ENCODE results near the gene PLEKHA7. TPM values are rescaled to one million over a fixed set of nuclear protein-coding genes. Genes with fewer than 3 reads are reported as not detected.

Gene PLEKHA7
- total and polyA plus RNA-seq, 2 experiments from 2014 or later = 40.8 to 167 TPM

GRCh38 chr11:16985297-16985696 lies 28.9 kb downstream of the PLEKHA7 start:
- Histone ChIP-seq H3K9me3 (ENCODE audit: low read depth) (no peaks in the 10 kb centered on the region), H3K27me3 (no peaks in the 10 kb centered on the region), H3K4me3 (no peak overlapping the region), H3K36me3 (no peaks in the 10 kb centered on the region), H3K27ac (no peak overlapping the region), H3K4me1 (ENCODE audit: low read depth) (peaks cover 25% of the 10 kb centered on the region)
- no peak for TF ChIP-seq CTCF (IDR thresholded peaks at IDR 0.05; ENCODE audit: low read depth, low read length)
- no peak for DNase-seq (ENCODE audit: low read depth in 1 of 2, low spot score in 1 of 2)

GRCh38 chr11:16984229-16984628 lies 30.0 kb downstream of the PLEKHA7 start:
- Histone ChIP-seq H3K9me3 (ENCODE audit: low read depth) (no peaks in the 10 kb centered on the region), H3K4me1 (ENCODE audit: low read depth) (peaks cover 25% of the 10 kb centered on the region), H3K36me3 (no peaks in the 10 kb centered on the region), H3K27me3 (no peaks in the 10 kb centered on the region), H3K4me3 (no peak overlapping the region), H3K27ac (no peak overlapping the region)
- no peak for TF ChIP-seq CTCF (IDR thresholded peaks at IDR 0.05; ENCODE audit: low read depth, low read length)
- DNase-seq (ENCODE audit: low read depth in 1 of 2, low spot score in 1 of 2) = no peak

GRCh38 chr11:16982809-16983208 lies 31.4 kb downstream of the PLEKHA7 start:
- TF ChIP-seq CTCF (IDR thresholded peaks at IDR 0.05; ENCODE audit: low read depth, low read length) = no peak
- Histone ChIP-seq H3K36me3 (no peaks in the 10 kb centered on the region), H3K4me3 (no peak overlapping the region), H3K27me3 (no peaks in the 10 kb centered on the region), H3K9me3 (ENCODE audit: low read depth) (no peaks in the 10 kb centered on the region), H3K4me1 (ENCODE audit: low read depth) (peaks cover 25% of the 10 kb centered on the region), H3K27ac (no peak overlapping the region)
- no peak for DNase-seq (ENCODE audit: low read depth in 1 of 2, low spot score in 1 of 2)

- Histone ChIP-seq H3K27ac (peak overlapping the region; percentile 25), H3K27me3 (no peaks in the 10 kb centered on the region), H3K4me1 (ENCODE audit: low read depth) (peaks cover 26% of the 10 kb centered on the region), H3K36me3 (no peaks in the 10 kb centered on the region), H3K4me3 (no peak overlapping the region), H3K9me3 (ENCODE audit: low read depth) (no peaks in the 10 kb centered on the region)
- no peak for TF ChIP-seq CTCF (IDR thresholded peaks at IDR 0.05; ENCODE audit: low read depth, low read length)
- no peak for DNase-seq (ENCODE audit: low read depth in 1 of 2, low spot score in 1 of 2)
Observed at GRCh38 chr11:16982256-16982671, 31.9 kb downstream of the PLEKHA7 start.

GRCh38 chr11:16981651-16982194 lies 32.5 kb downstream of the PLEKHA7 start:
- Histone ChIP-seq H3K27me3 (no peaks in the 10 kb centered on the region), H3K36me3 (no peaks in the 10 kb centered on the region), H3K4me1 (ENCODE audit: low read depth) (peaks cover 24% of the 10 kb centered on the region), H3K4me3 (no peak overlapping the region), H3K27ac (peak overlapping the region; percentile 25), H3K9me3 (ENCODE audit: low read depth) (no peaks in the 10 kb centered on the region)
- TF ChIP-seq CTCF (IDR thresholded peaks at IDR 0.05; ENCODE audit: low read depth, low read length) = no peak
- peak in 1 of 2 donors; percentile 86 for DNase-seq (ENCODE audit: low read depth in 1 of 2, low spot score in 1 of 2)

Data from cardiac muscle cell (in vitro differentiated cells and primary cell).